ENCODE data around the gene JAK3.

DNA sequence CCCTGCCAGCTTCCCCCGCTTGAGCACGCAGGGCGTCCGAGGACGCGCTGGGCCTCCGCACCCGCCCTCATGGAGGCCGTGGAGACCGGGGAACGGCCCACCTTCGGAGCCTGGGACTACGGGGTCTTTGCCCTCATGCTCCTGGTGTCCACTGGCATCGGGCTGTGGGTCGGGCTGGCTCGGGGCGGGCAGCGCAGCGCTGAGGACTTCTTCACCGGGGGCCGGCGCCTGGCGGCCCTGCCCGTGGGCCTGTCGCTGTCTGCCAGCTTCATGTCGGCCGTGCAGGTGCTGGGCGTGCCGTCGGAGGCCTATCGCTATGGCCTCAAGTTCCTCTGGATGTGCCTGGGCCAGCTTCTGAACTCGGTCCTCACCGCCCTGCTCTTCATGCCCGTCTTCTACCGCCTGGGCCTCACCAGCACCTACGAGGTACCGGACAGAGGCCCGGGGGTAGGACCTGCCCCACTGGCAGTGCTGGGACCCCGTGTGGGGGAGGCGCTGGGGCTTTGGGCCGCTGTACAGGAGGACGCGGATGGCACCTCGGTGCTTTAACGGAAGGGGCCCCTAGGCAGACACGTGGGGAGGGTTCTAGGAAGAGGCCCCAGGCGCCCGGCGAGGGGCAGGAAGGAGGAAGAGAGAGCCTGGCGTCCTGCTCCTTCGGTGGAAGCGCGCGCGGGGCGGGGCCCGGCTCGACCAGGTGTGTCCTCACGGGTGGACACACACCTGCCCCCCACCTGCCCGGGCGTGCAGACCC lies 24.6 kb upstream of the JAK3 start:
- TF ChIP-seq POLR2A (IDR thresholded peaks at IDR 0.05) = no peak
- TF ChIP-seq, protein P1, sequence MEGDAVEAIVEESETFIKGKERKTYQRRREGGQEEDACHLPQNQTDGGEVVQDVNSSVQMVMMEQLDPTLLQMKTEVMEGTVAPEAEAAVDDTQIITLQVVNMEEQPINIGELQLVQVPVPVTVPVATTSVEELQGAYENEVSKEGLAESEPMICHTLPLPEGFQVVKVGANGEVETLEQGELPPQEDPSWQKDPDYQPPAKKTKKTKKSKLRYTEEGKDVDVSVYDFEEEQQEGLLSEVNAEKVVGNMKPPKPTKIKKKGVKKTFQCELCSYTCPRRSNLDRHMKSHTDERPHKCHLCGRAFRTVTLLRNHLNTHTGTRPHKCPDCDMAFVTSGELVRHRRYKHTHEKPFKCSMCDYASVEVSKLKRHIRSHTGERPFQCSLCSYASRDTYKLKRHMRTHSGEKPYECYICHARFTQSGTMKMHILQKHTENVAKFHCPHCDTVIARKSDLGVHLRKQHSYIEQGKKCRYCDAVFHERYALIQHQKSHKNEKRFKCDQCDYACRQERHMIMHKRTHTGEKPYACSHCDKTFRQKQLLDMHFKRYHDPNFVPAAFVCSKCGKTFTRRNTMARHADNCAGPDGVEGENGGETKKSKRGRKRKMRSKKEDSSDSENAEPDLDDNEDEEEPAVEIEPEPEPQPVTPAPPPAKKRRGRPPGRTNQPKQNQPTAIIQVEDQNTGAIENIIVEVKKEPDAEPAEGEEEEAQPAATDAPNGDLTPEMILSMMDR (IDR thresholded peaks at IDR 0.05) = no peak
